Muscle of arm (tissue), 12 donors: ENCODE results near the gene ZBTB40. TPM values are rescaled to one million over a fixed set of nuclear protein-coding genes. Genes with fewer than 3 reads are reported as not detected.

ENCODE experiments used
- DNase-seq: peaks from one replicate; pipeline ENCODE4 v3.0.0-alpha.2; 2013
- polyA plus RNA-seq, 12 donors: library from polyadenylated mRNA; unstranded; fragments of 120-200 nt; gene quantifications; one replicate each; pipeline ENCODE4 v1.2.1, GENCODE V29; 2013; ENCODE audit not compliant: insufficient read length in 12 of 12

The ZBTB40 gene
- polyA plus RNA-seq, 12 donors = 11.1 to 16.1 (median 12.6) TPM; not detected in 1

DNA sequence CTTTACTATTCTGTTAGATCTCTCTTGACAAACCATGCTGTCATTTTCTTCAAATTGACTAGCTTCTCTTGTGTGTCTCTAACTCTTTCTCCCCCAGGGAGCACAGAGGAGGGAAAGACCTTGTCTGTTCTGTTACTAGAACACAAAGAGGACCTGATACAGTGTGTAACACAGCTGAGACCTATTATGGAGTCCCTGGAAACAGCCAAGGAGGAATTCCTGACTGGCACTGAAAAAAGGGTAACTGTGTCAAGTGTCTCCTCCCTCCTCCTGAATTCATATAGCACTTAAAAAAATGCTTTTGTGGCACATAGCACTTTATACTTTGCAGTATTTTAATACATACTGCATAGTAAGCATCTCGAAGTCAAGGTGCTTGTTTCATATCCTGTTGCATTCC lies 50.6 kb downstream of the ZBTB40 start:
- DNase-seq = no peak

DNA sequence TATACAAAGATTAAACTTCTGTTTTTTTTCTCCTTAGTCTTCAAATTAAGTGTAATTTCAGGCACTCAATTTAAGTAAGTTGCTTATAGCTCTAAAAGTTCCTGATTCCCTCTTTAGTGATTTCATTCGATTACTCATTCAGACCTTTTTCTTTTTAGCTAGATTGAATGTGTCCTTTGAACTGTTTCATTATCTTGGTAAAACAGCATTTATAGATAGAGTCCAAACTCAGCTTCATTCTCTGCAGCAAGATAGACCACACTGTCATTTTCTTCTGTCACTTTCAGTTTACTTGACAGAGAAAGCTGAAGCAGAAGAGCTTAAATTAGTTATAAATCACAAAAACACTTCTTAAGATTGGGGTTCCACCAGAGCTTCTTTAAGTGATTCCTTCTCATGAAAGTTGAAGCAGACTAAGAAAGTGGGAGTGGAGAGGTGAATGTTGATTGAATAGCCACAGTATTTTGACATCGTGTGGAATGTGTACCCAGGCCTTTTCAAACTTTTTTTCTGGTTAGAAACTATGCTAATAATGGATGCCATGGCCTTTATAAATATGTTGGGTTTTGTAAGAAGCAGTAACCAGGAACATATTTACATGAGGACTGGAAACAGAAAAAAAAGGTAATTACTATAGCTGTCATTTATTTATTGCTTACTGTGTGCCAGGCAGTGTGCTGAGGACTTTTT lies 52.2 kb downstream of the ZBTB40 start:
- no peak for DNase-seq

DNA sequence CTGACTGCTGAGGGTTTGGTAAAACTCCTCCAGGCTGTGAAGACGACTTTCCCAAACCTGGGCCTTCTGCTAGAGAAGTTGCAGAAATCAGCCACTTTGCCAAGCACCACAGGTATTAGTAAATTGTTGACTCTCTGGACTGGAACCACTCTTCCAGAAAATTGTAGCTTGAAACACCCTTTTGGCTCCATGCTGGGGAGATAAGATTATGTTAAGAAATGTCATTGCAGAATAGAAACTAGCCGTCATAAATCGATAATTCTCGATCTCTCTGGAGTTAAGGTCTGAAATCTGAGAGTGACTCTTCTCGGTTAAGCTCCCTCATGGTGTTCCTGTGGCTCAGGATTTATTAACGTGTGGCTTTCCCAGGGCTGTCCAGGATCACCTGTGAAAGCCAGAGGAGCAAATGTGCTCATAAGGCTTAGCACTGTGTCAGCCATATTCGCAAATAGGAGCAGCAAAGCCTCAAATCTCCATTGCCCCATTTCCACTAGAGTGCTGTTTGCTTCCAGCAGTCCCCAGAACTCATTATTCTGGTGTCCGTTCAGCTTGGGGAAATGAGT lies 54.6 kb downstream of the ZBTB40 start:
- DNase-seq = no peak

DNA sequence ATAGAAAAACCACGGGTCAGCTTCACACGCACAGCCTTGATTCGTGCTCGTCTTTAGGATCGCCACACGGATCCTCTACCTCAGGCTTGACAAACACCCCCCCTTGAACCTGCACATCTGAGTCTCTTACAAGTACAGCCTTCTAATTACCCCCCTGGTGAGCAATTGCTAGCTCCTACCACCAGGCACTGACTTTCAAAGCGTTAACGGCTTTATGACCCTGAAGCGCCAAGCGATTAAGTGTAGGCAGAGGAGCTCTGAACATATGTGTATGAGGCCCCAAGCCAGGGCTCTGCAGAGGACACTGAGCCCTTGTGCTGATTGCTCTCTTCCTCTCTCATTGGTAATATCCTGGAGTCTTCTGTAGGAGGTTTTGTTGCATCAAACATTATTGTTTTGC lies 55.9 kb downstream of the ZBTB40 start:
- no peak for DNase-seq

DNA sequence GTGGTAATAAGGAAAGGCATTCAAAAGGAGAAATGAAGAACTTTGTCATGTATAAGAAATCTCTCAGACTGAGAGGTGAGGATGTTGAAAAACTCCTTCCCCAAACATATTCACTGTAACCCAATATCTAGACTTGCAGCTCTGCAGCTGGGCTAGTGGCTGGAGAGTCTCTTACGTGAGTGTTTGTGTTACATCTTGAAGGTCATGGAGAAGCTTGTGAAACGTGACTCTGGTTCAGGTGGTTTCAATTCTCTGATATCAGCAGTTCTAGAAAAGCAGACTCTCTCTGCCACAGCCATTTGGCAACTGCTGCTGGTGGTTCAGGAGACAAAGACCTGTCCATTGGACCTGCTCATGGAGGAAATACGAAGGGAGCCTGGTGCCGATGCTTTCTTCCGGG lies 56.7 kb downstream of the ZBTB40 start:
- DNase-seq = no peak

DNA sequence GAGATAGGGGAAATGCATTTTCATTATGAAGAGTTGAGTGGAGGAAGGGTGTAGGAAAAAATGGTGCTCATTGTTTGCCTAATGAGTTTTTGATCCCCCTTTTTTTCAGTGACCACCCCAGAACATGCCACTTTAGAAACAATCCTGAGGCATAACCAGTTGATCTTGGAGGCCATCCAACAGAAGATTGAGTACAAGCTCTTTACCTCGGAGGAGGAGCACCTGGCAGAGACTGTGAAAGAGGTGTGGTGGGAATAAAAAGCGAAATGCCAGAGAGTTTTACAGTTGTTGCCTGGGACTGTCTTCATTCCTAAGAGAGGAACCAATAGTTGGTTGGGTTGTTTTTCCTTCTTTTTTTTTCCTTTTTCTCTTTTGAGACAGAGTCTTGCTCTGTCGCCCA lies 57.3 kb downstream of the ZBTB40 start:
- DNase-seq = no peak

DNA sequence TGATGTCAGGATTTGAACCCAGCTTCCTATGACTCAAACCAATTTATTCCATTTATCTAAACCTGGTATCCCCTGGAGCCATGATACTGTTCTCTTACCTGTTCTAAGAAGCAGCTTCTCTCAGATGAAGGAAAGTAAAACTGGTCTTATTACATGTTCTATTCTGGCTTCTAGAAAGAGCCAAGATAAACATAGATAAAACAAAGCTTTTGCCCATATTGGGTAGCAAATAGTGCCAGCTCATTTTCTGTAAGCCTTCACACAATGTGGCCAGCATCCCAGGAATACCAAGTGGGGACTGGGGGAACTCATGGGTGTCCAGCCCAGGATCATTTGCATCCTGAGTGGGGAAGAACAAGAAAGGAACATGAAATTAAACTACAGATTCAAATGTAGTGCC lies 58.2 kb downstream of the ZBTB40 start:
- DNase-seq = no peak

DNA sequence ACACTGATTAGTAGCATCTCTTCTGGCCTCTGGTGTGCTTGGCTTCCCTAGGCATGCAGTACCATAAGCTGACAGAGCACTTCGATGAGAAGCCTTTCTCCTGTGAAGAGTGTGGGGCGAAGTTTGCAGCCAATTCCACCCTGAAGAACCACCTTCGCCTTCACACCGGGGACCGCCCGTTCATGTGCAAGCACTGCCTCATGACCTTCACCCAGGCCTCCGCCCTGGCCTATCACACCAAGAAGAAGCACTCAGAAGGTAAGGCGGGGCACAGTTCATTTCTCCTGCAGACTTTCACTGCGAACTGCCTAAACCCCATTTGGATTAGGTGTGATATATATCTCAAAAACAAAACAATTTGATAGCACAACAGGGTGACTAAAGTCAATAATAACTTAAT lies 61.2 kb downstream of the ZBTB40 start:
- DNase-seq = no peak

DNA sequence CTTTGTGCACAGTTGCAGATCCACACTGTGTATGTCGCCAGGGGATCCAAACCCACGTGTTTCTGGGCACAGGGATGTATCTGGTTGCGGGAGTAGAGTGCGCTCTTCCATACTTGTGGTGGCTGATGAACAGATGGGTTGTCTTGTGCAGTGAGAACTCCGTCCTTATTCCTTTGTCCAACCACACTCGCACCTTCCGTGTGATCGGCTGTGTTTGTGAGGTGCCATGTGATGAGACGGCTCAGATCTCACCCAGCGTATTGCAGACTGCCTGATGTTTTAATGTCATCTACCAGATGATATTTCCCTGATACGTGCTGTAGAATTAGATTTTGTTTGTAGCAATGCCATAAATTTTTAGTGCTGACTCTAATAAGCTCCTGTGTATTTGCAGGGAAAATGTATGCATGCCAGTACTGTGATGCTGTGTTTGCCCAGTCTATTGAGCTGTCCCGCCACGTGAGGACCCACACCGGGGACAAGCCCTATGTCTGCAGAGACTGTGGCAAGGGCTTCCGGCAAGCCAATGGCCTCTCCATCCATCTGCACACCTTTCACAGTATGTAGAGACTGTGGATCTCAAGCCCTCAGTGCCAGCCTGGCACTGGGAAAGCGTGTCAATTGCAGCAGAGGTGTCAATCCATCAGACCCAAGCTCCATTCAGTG lies 65.4 kb downstream of the ZBTB40 start:
- no peak for DNase-seq

DNA sequence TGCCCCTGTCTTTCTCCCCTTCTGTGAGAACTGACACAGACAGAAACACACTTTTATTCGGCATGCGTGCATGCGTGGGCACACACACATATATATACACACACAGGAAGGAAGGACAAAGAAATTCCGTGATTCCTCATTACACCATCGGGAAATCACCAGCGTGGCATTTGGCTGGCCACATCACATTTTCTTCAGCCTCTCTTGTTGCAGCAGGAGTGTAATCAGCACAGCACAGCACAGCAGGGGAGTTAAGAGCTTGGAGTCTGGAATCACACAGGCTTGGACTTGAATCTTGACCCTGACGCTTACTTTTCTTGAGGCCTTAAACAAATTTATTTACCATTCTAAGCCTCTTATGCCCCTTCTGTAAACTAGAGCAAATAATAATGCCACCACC lies 66.3 kb downstream of the ZBTB40 start:
- DNase-seq = no peak

DNA sequence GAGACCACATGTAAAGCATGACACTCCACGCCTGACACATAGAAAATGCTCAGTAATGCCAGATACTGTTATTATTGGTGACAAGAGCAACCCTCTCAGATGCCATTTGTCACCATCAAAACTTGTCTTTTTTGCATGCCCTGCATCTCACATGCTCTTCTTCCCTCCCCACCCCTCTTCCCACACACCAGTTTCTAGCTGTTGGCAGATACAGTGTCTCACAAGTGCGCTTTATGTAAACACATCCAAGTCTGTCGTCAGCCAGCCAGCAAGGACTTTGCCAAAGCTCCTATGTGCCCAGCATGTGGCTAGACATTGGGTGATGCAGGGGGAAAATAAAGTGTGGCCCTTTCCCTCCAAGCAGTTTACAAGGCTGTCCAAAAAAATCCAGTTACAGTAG lies 66.7 kb downstream of the ZBTB40 start:
- no peak for DNase-seq

DNA sequence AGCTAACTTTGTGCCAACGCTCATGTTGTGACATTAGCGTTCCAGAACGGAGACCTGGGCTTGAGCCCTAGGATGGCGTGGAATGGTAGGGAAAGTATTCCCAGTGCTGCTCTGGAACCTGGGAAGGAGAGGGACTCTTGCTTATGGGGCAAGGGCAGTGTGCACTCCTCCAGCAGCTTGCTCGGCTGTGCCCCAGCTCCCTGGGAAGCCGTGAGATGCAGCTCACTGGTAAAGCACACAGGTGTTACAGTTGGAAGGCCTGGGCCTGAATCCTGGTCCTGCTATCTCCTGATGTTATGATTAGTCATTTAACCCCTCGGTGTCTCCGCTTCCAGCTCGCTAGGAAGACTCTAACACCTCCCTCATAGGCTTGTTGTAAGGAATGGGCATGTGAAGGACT lies 69.2 kb downstream of the ZBTB40 start:
- DNase-seq = no peak

DNA sequence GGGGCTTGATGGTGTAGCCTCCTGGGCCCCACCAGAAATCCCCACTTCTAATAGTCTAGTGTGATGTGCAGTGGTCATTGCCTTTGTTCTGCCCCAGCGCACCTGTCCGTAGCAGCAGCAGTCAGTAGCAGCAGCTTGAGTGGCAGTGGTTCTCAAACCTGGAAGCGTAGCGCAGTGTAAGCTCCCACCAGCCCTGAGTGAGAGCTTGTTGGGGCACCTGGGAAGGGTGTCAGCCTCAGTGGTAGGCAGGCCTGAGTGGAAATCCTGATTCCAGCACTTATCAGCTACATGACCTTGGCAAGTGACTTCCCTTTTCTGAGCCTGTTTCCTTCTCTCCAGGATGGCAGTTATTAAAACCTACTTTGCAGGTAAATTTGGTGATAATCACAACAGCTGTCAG lies 70.0 kb downstream of the ZBTB40 start:
- no peak for DNase-seq

DNA sequence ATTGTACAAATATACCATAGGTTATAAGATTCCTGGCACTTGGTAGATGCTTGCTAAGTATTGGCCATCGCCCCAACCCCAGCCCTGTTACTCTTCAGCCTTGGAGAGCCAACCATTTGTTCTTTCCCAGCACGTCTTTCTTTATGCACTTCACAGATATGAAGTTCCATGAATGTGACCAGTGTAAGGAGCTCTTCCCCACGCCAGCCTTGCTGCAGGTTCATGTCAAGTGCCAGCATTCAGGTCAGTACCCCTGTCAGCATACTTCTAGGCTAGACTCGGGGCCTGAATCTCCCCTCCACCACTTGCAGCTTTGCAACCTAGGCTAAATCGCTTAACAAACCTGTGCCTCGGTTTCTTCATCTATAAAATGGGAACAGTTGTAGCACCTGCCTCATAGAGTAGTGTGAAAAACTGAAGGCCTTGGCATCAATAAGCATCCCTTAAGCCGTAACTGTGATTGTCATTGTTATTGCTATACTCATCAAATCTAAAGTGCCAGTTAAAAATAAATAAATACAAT lies 70.6 kb downstream of the ZBTB40 start:
- DNase-seq = no peak

DNA sequence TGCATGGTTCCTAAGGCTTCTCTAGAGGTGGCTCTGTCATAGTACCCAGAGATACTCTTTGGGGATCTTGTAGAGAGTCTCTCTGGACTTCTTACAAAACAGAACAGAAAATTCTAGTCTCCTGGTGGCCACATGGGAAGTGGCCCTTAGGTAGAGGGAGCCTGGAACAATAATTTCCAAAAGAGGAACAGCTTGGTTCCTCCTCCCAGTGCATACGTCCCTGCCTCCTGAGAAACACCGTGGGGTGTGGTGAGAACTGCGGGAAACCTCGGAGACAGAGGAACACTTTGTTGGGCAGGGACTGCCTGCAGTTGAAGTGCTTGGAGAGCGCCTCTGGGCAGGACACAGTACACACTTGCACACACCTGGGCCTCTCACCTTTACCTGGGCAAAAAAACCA lies 72.8 kb downstream of the ZBTB40 start:
- no peak for DNase-seq

DNA sequence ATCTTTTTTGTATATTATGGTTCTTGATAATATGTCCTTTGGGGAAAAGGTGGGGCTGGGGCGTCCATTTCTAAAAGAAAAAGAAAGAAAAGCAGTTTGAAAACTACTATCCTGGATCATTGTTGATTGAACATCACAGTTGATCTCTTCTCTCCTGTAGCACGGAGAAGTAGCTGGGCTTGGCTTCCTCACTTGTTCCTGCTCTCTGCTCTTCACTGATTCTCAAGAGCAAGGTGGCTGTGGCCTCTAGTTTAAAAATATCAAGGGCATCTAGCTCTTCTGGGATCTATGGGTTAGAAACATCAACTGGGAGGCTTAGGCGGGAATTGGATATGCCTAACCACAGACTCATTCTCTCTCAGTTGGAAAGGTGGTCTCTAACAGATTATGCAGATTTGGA lies 73.6 kb downstream of the ZBTB40 start:
- no peak for DNase-seq

DNA sequence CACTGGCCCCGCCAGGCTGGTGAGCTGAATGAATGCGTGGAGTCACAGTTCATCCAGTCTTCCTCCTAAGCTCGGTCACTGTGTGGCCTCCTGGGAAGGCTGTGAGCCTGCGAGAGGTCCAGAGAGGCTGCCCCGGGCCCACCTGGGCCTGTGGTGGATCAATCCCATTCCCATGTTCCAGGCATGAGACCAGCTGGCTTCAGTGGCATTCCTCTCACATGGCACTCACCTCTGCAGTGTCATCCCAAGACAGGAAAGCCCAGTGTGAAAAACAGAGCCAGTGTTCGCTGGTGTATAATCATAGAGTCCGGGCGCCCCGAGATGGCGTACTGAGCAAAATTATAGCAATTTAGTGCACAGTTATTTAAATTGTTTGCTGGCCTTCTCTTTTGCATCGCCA lies 74.0 kb downstream of the ZBTB40 start:
- DNase-seq = no peak

DNA sequence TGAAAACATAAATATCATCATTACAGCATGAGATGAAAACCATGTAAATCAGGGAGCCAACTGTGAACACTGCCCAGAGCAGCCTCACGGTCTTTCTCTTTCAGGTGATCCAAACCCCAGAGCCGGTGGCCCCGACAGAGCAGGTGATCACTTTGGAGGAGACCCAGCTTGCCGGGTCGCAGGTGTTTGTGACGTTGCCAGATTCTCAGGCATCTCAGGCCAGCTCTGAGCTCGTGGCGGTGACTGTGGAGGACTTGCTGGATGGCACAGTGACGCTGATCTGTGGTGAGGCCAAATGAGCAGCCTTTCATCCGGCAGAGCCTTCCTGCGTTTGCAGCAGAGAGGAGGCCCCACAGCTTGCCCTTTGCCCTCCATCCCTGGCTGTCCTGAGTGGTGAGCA lies 74.4 kb downstream of the ZBTB40 start:
- no peak for DNase-seq

DNA sequence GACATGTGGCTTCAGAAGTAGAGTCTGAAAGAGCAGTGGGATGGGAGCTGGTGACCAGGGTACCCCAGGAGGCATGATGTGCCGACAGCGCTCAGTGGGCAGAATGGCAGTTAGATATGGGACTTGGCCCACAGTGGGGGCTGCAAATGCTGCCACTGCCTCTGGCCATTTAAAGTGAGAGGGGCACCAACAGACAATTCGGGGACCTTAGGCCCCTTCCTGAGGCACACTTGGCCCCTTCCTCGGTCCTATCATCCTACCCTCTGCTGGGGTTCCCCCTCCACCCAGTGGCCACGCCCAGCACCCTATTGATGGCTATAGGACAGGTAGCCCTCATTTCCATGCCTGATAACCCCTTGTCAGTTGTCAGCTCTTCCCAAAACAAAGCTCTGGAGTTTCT lies 75.0 kb downstream of the ZBTB40 start:
- DNase-seq = no peak

DNA sequence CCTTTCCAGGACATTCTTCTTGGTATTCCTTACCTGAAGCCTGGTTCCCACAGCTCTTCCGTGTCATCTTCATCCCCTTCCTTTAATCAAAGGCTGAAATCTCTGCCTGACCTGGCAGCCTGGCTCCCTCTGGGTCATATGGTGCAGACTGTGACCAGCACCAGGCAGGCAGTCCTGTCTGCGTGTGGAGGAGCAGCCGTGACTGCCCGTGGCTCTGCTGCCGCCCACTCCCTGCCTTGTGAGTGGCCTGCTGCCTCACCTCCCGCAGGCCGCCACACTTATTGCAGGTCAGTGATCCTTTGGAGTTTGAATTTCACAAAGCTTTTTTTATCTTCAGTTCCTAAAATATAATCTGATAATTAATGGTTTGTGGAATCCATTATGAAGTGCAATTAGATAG lies 75.5 kb downstream of the ZBTB40 start:
- DNase-seq = no peak

DNA sequence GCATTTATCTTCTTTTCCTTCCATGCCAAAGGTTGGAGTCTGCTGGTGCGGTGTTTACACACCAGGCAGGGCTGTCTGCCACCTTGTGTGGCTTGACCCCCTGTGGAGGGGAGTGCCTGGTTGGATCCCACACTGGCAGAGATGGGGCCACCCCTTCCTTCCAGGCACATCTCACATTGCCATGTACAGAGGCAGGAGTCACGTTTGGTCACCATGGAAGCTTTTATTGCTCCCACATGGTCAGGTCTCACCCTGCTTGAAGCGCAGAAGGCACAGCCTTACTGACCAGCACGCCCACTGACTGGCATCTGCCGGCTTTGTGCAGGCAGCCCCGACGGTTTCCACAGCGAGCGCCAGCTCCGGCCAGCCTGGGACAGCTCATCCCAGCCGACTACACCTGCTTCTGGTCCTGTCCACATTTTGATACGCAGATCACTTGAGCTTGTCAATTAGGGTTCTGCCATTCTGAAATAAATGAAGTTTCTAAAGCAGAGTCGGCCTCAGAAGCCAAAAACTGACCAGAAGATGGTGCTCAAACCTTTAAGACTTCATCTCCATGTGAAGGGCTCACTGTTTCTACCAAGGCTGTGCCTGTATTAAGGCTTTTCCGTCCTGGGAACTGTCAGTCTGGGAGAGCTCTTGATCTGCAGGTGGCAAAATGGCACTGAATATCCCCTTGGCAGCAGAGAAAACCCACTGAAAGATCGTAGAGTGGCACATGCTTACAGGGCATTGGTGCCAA lies 76.1 kb downstream of the ZBTB40 start:
- peak; percentile 35 for DNase-seq

DNA sequence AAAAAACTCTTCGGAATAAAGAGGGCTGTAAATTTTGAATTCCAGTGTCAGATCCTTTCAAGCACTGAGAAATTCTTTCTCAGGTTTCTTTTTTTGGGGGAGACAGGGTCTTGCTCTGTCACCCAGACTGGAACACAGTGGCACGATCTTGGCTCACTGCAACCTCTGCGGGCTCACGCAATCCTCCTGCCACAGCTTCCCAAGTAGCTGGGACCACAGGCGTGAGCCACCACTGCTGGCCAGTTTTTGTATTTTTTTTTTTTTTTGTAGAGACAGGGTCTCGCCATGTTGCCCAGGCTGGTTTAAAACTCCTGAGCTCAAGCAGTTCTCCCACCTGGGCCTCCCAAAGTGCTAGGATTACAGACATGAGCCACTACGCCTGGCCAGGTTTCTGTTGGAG lies 76.8 kb downstream of the ZBTB40 start:
- DNase-seq = no peak
